H1 (cell line): ENCODE results near the gene FCHO1. TPM values are rescaled to one million over a fixed set of nuclear protein-coding genes. Genes with fewer than 3 reads are reported as not detected.

Experiments
- CTCF ChIA-PET: fragments of 300-600 bp; sonication (Branson Sonifier 250); formaldehyde crosslinking; loops from one replicate; lab custom pipeline; 2021; ENCODE audit not compliant: partially characterized antibody; lab: Charles Lee
- POLR2A ChIA-PET: fragments of 300-600 bp; sonication (Branson Sonifier 250); formaldehyde crosslinking; loops from one replicate; lab custom pipeline; 2021; ENCODE audit warnings: inconsistent platforms; ENCODE audit not compliant: partially characterized antibody; lab: Charles Lee
- DNase-seq, 2 experiments: peaks; one replicate each; pipeline versions ENCODE4 v3.0.0 to v3.0.0-alpha.2; 2010 to 2022; ENCODE audit warnings: low spot score in 2 of 2, low read depth in 1 of 2, mixed read lengths in 1 of 2
- FAIRE-seq: peaks from 2 replicates; lab custom pipeline; 2011; peaks lifted over from hg19 to GRCh38; lab: Jason Lieb, UNC
- H2AFZ ChIP-seq: 2 replicates; pipeline ENCODE4 v1.8.1; 2012; ENCODE audit warnings: low read length, inconsistent platforms
- H2AK5ac ChIP-seq: 2 replicates; pipeline ENCODE4 v1.6.1; 2013; ENCODE audit warnings: low read depth, low read length
- H2BK120ac ChIP-seq: replicated peaks from 2 replicates; pipeline ENCODE3; 2013; ENCODE audit warnings: low read depth, low read length, inconsistent platforms
- H2BK12ac ChIP-seq: 2 replicates; pipeline ENCODE4 v1.6.1; 2013; ENCODE audit warnings: low read depth, low read length
- H2BK15ac ChIP-seq: 2 replicates; pipeline ENCODE4 v1.6.1; 2013; ENCODE audit warnings: low read length
- H2BK20ac ChIP-seq: 2 replicates; pipeline ENCODE4 v1.6.1; 2013; ENCODE audit warnings: low read length
- H2BK5ac ChIP-seq: 2 replicates; pipeline ENCODE4 v1.6.1; 2013; ENCODE audit warnings: low read depth, low read length
- H3K14ac ChIP-seq: 2 replicates; pipeline ENCODE4 v1.6.1; 2013; ENCODE audit warnings: inconsistent platforms; ENCODE audit not compliant: insufficient read length
- H3K18ac ChIP-seq: 2 replicates; pipeline ENCODE4 v1.6.1; 2013; ENCODE audit warnings: low read length; ENCODE audit errors: extremely low read depth
- H3K23ac ChIP-seq: 2 replicates; pipeline ENCODE4 v1.6.1; 2013; ENCODE audit warnings: inconsistent platforms; ENCODE audit not compliant: insufficient read length
- H3K23me2 ChIP-seq: 2 replicates; pipeline ENCODE4 v1.6.1; 2013; ENCODE audit warnings: low read depth, low read length
- H3K27ac ChIP-seq: 2 replicates; pipeline ENCODE4 v1.6.1; 2011; ENCODE audit warnings: low read depth, low read length, inconsistent platforms
- H3K27me3 ChIP-seq, 4 experiments: replicated peaks in 1 of 4; 1 replicate in 1 of 4; 2 replicates in 3 of 4; pipeline versions ENCODE4 v1.6.1 to v1.8.1; 2011 to 2013; ENCODE audit warnings: low read length in 3 of 4, mild to moderate bottlenecking in 3 of 4, inconsistent platforms in 2 of 4, mixed read lengths in 2 of 4, moderate library complexity in 1 of 4; ENCODE audit not compliant: control insufficient read depth in 3 of 4, insufficient read depth in 3 of 4; ENCODE audit errors: extremely low read depth in 1 of 4
- H3K36me3 ChIP-seq, 4 experiments: 2 replicates each; pipeline versions ENCODE4 v1.6.1 to v1.8.1; 2011 to 2013; ENCODE audit warnings: mild to moderate bottlenecking in 4 of 4, low read length in 3 of 4, moderate library complexity in 2 of 4, control low read depth in 1 of 4, inconsistent platforms in 1 of 4; ENCODE audit not compliant: insufficient read depth in 4 of 4, control insufficient read depth in 2 of 4
- H3K4ac ChIP-seq: replicated peaks from 2 replicates; pipeline ENCODE3; 2013; ENCODE audit warnings: low read length, low read depth, mixed read lengths, inconsistent platforms; ENCODE audit not compliant: insufficient read length
- H3K4me1 ChIP-seq, 4 experiments: replicated peaks in 1 of 4; 1 replicate in 1 of 4; 2 replicates in 3 of 4; pipeline versions ENCODE4 v1.6.1 to v1.8.1; 2011 to 2013; ENCODE audit warnings: low read length in 3 of 4, inconsistent platforms in 2 of 4, mixed read lengths in 1 of 4; ENCODE audit not compliant: insufficient read depth in 4 of 4, control insufficient read depth in 3 of 4
- H3K4me2 ChIP-seq, 2 experiments: 2 replicates each; pipeline versions ENCODE4 v1.6.1 to v1.8.1; 2011 to 2013; ENCODE audit warnings: low read depth in 2 of 2, low read length in 2 of 2, control low read depth in 1 of 2, inconsistent platforms in 1 of 2, mild to moderate bottlenecking in 1 of 2; ENCODE audit not compliant: insufficient read depth in 1 of 2
- H3K4me3 ChIP-seq, 4 experiments: fragments of 200-600, 300-600 bp in 1 of 4; sonication (generic), shearing (Covaris generic), sonication (Bioruptor Twin) in 1 of 4; 2 replicates each; pipeline versions ENCODE4 v1.5.1 to v1.8.1; 2011 to 2016; ENCODE audit warnings: low read length in 4 of 4, low read depth in 3 of 4, control low read depth in 2 of 4, inconsistent platforms in 2 of 4, mild to moderate bottlenecking in 2 of 4, mixed read lengths in 1 of 4, moderate library complexity in 1 of 4; ENCODE audit not compliant: insufficient read depth in 2 of 4; ENCODE audit errors: extremely low read depth in 1 of 4
- H3K56ac ChIP-seq: replicated peaks from 2 replicates; pipeline ENCODE3; 2013; ENCODE audit warnings: low read depth, mild to moderate bottlenecking, mixed read lengths, low read length, inconsistent platforms; ENCODE audit not compliant: insufficient read length
- H3K79me1 ChIP-seq: 2 replicates; pipeline ENCODE4 v1.6.1; 2013; ENCODE audit warnings: low read depth, low read length, control low read depth
- H3K79me2 ChIP-seq, 2 experiments: 2 replicates each; pipeline versions ENCODE4 v1.6.1 to v1.8.1; 2012 to 2013; ENCODE audit warnings: low read length in 2 of 2, mild to moderate bottlenecking in 2 of 2, inconsistent platforms in 1 of 2; ENCODE audit not compliant: insufficient read depth in 2 of 2, control insufficient read depth in 1 of 2
- H3K9ac ChIP-seq, 4 experiments: replicated peaks in 1 of 4; 1 replicate in 1 of 4; 2 replicates in 3 of 4; pipeline versions ENCODE4 v1.6.1 to v1.8.1; 2011 to 2013; ENCODE audit warnings: low read depth in 3 of 4, low read length in 3 of 4, control low read depth in 2 of 4, mild to moderate bottlenecking in 2 of 4, moderate library complexity in 2 of 4, inconsistent platforms in 1 of 4; ENCODE audit errors: extremely low read depth in 1 of 4
- H3K9me3 ChIP-seq, 2 experiments: 2 replicates each; pipeline versions ENCODE4 v1.6.1 to v1.8.1; 2012 to 2013; ENCODE audit warnings: mild to moderate bottlenecking in 2 of 2, moderate library complexity in 2 of 2, control low read depth in 1 of 2, inconsistent platforms in 1 of 2, low read depth in 1 of 2, low read length in 1 of 2, mixed read lengths in 1 of 2; ENCODE audit not compliant: insufficient read depth in 2 of 2
- H4K20me1 ChIP-seq, 2 experiments: replicated peaks in 1 of 2; 2 replicates each; pipeline versions ENCODE3 to v1.8.1; 2011 to 2013; ENCODE audit warnings: inconsistent platforms in 2 of 2, low read length in 2 of 2, mild to moderate bottlenecking in 1 of 2; ENCODE audit not compliant: insufficient read depth in 2 of 2, control insufficient read depth in 1 of 2
- H4K5ac ChIP-seq: 2 replicates; pipeline ENCODE4 v1.6.1; 2013; ENCODE audit warnings: low read length, low read depth, mixed read lengths, inconsistent platforms; ENCODE audit not compliant: insufficient read length
- H4K8ac ChIP-seq: 2 replicates; pipeline ENCODE4 v1.8.0; 2013; ENCODE audit warnings: mild to moderate bottlenecking, moderate library complexity, low read length, inconsistent platforms; ENCODE audit not compliant: insufficient read depth; ENCODE audit errors: extremely low read depth
- H4K91ac ChIP-seq: replicated peaks from 2 replicates; pipeline ENCODE3; 2013; ENCODE audit warnings: low read length, mixed read lengths, inconsistent platforms; ENCODE audit not compliant: insufficient read length
- CREB1 ChIP-seq: IDR thresholded peaks from 2 replicates; pipeline ENCODE4 v1.6.1; 2012; ENCODE audit warnings: inconsistent platforms
- KDM1A ChIP-seq: fragments of 200-600, 300-600 bp; sonication (generic); IDR thresholded peaks from 2 replicates; pipeline ENCODE4 v1.7.1; 2016; ENCODE audit warnings: mild to moderate bottlenecking, low read length, borderline replicate concordance
- PHF8 ChIP-seq: fragments of 200-600 bp; sonication (generic); conservative IDR thresholded peaks from 2 replicates; pipeline ENCODE4 v1.7.1; 2012; ENCODE audit warnings: low read depth, mild to moderate bottlenecking, inconsistent platforms, low read length, moderate library complexity
- RAD21 ChIP-seq, 2 experiments: IDR thresholded peaks in 1 of 2; conservative IDR thresholded peaks in 1 of 2; 2 replicates each; pipeline ENCODE4 v1.6.1; 2011; ENCODE audit warnings: low read depth in 2 of 2, low read length in 2 of 2, improper control_type of control experiment in 1 of 2, inconsistent platforms in 1 of 2, mild to moderate bottlenecking in 1 of 2, moderate library complexity in 1 of 2
- WGBS, 2 experiments: shearing (Covaris generic) in 1 of 2; methylation state at CpG; one replicate each; pipeline versions ENCODE4 v1.1.6 to v1.1.7; 2013 to 2015; ENCODE audit warnings: low lambda C conversion rate in 2 of 2, mixed read lengths in 2 of 2, inconsistent platforms in 1 of 2, low coverage in 1 of 2, missing lambda C conversion rate in 1 of 2; ENCODE audit not compliant: insufficient replicate concordance in 2 of 2, insufficient coverage in 1 of 2, insufficient read length in 1 of 2; ENCODE audit errors: extremely low coverage in 1 of 2, missing lambda C conversion rate in 1 of 2; 5-methylcytosine and 5-hydroxymethylcytosine counted together
- polyA plus RNA-seq, 7 experiments: library from polyadenylated mRNA; depleted of rRNA in 3 of 7; stranded (reverse) in 5 of 7; unstranded in 2 of 7; fragments of >200 nt in 5 of 7; fragments of 200-250 nt in 2 of 7; gene quantifications; 1 replicate in 5 of 7; 2 replicates in 1 of 7; 4 replicates in 1 of 7; pipeline versions ENCODE4 v1.2.1 to v1.2.3, GENCODE V29; 2011 to 2013; ENCODE audit warnings: missing spikeins in 2 of 7, mixed read lengths in 2 of 7
- total RNA-seq: library from RNA; stranded (reverse); fragmentation: NEBNext Ultra II Directional; extraction: Animal tissue kit (Norgen Biotek cat#: 25700); gene quantifications from 2 replicates; pipeline ENCODE4 v1.2.1, GENCODE V29; 2021

FCHO1 gene
- total and polyA plus RNA-seq, 2 of the 8 experiments (the other 6 are each of a cell fraction or from before 2014, with no cell fraction given) = 13.0 to 25.9 TPM

DNA sequence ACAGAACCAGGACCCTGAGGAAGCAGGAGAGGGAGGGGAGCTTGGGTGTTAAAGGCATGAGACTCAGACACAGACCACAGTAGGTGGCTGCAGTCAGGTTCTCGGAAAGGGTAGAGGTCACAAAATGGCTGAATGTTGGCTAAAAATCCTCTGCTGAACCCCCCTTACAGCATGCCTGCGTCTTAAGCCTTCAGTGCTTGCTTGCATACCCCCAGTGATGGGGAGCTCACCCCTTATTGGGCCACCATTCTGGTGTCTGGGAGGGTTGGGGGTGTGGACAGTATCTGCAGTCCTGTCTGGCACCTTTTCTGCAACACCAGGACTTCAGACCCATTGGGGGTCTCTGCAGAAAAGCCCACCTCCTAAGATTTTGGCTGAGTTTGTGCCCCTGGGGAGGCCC lies 29.5 kb downstream of the FCHO1 start:
- H3K4me2 ChIP-seq = no peak overlapping the region
- TF ChIP-seq PHF8 (no peak), CREB1 (no peak), RAD21 (IDR thresholded peaks at IDR 0.05 in 1 of 2, conservative IDR thresholded peaks at IDR 0.05 in 1 of 2; ENCODE audit: low read depth in 2 of 2, low read length in 2 of 2) (no peak), KDM1A (peak; percentile 84; the same call in 1 of the 2 replicates)
- TF ChIP-seq, all 59 proteins: peak for 1
- H3K9me3 ChIP-seq = no peaks in the 10 kb centered on the region
- H3K36me3 ChIP-seq = peaks cover 0 to 3% (median 0%) of the 10 kb centered on the region in 4 experiments; a peak in 2 of 8 replicates
- no peaks in the 10 kb centered on the region for H3K27me3 ChIP-seq
- no peak overlapping the region for H2BK120ac ChIP-seq
- H2BK5ac ChIP-seq = no peak overlapping the region
- no peak overlapping the region for H4K8ac ChIP-seq
- no peak overlapping the region for H2BK20ac ChIP-seq
- DNase-seq = no peak
- no peak overlapping the region for H3K27ac ChIP-seq
- POLR2A ChIA-PET = interaction anchor here (0.5 to 2.1 kb wide), 2 partner anchors 85 to 243 kb away, joined by 3 to 5 read pairs; no protein-coding TSS in a partner anchor
- peak overlapping the region; percentile 90; the same call in 1 of the 2 replicates for H2AK5ac ChIP-seq
- H3K23me2 ChIP-seq = peaks cover 9% of the 10 kb centered on the region
- no peak overlapping the region for H3K14ac ChIP-seq
- H4K20me1 ChIP-seq = peaks cover 0 to 2% of the 10 kb centered on the region in 2 experiments
- no peak overlapping the region for H3K9ac ChIP-seq
- no peak overlapping the region for H3K23ac ChIP-seq
- H4K91ac ChIP-seq = no peak overlapping the region
- no peak overlapping the region for H3K56ac ChIP-seq
- CTCF ChIA-PET = interaction anchor here (1.5 to 3.0 kb wide), 2 partner anchors 14 to 23 kb away, joined by 3 to 12 read pairs; no protein-coding TSS in a partner anchor
- H3K4me1 ChIP-seq = peaks cover 0 to 12% (median 9%) of the 10 kb centered on the region in 4 experiments; a peak in 6 of 7 replicates
- no peak overlapping the region for H2BK12ac ChIP-seq
- H4K5ac ChIP-seq = no peak overlapping the region
- no peak overlapping the region for H3K4ac ChIP-seq
- H2BK15ac ChIP-seq = no peak overlapping the region
- H2AFZ ChIP-seq = no peak overlapping the region
- 76% methylated on average over 2 of the region's 2 CpGs; no CpG with 5 or more reads in 1 of the 2 experiments for WGBS, 2 experiments
- H3K18ac ChIP-seq = no peak overlapping the region
- FAIRE-seq = no peak
- no peak overlapping the region for H3K4me3 ChIP-seq
- no peaks in the 10 kb centered on the region for H3K79me2 ChIP-seq
- H3K79me1 ChIP-seq = peaks cover 9% of the 10 kb centered on the region
